ENCODE data around the gene IDI2.

Gene IDI2

DNA sequence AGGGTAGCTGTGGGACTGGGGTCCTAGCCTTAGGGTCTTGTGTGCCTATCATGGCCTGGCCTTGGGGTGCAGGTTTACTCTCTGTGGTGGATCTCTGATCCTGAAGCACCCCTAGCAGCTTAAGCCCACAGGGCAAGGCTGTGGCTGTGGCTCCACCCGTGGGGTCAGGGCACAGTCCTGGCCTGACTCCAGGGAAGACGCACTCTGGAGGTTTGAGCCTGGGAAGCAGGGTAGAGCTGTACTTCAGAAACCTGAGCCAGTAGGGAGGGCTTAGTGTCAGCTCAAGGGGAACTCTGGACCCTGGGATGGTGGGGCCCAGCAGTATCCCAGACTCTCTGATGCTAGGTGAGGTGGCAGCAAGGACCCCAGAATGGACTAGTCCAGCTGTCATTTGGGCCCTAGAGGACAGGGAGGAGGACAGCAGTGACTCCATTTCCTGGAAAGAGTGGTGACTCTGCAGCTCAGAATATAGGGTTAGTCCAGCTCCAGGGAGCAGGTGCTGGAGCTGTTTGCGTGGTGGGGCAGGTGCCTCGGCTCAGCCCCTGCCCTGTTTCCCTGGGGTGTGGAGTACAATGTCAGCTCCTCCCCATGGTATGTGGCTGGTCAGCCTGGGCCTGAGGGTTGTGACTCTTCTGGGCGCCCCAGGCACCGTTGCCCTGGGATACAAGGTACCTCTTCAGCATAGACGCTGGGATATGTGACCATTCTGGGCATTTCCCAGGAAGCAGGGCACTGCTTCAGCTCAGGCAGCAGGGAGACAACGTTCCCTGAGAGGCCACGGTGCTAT, 21.6 kb downstream of the IDI2 start:
- no peak for DNase-seq

DNA sequence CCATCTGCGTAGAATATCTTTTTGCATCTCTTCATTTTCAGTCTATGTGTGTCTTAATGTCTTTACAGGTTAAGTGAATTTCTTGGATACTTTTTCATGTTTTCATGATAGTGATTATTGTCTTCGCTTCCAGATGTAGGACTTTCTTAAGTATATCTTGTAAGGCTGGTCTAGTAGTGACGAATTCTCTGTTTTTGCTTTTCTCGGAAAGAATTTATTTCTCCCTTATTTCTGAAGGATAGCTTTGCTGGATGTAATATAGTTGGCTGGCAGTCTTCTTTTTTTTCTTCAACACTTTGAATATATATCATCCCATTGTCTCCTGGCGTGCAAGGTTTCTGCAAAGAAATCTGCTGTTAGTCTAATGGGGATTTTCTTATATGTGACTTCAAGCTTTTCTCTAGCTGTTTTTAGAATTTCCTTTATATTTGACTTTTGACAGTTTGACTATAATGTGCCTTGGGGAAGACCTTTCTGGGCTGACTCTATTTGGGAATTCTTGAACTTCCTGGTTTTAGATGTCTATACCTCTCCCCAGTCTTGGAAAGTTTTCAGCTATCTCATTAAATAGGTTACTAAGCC, 23.1 kb downstream of the IDI2 start:
- DNase-seq = no peak

- DNase-seq = no peak
These were observed 28.2 kb downstream of the IDI2 start for GRCh38 chr10:997266-998022.

DNA sequence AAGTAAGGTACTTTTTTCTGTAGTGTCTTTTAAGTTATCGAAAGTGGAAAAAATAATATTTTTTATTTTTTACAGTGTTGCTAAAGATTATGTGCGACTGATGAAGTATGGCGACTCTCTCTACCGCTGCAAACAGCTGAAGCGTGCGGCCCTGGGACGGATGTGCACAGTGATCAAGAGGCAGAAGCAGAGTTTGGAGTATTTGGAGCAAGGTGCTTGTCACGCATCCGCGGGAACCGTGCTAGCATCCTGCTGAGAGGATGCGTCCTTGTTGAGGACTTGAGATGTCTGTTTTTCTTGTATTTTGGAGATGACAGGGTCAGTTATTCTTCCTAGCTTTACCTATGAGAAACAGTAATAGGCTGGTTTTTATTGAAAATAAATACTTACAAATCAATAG, 29.6 kb downstream of the IDI2 start:
- DNase-seq = no peak

GRCh38 chr10:995559-995926, 30.1 kb downstream of the IDI2 start:
- DNase-seq = no peak

- DNase-seq = no peak
These were observed 30.7 kb downstream of the IDI2 start for GRCh38 chr10:994836-995558.

DNA sequence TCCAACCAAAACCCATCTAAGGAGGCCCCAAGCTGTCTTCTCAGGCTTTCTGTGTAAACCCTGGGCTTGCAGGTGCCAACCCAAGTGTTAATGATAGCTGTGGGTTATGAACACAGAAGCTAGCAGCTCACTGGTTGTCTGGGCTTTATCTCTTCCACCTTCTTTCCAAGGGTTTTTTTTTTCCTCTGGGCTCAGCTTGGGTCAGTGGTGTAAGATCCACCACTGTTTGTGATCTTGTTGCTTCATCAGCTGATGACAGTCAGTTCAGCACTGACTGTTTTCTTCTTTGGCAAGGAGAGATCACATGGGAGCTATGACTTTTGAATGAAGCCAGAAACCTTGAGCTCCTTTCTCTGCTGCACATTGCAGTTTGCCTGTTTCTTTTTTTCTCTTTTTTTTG, 32.8 kb downstream of the IDI2 start:
- no peak for DNase-seq

GRCh38 chr10:992467-992866, 33.2 kb downstream of the IDI2 start:
- no peak for DNase-seq

DNA sequence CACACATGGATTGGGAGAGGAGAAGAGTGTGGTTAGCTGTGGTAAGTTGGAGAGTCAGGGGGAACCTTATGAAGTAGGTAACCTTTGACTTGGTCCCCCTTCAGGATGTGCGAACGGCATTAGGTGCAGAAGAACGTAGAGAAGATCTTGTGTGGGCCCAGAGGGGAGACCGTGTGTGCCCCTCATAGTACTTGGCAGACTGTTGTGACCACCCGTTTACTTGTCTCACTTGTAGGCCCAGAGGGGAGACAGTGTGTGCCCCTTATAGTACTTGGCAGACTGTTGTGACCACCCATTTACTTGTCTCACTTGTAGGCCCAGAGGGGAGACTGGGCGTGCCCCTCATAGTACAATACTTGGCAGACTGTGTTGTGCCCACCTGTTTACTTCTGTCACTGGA, 34.9 kb downstream of the IDI2 start:
- no peak for DNase-seq

DNA sequence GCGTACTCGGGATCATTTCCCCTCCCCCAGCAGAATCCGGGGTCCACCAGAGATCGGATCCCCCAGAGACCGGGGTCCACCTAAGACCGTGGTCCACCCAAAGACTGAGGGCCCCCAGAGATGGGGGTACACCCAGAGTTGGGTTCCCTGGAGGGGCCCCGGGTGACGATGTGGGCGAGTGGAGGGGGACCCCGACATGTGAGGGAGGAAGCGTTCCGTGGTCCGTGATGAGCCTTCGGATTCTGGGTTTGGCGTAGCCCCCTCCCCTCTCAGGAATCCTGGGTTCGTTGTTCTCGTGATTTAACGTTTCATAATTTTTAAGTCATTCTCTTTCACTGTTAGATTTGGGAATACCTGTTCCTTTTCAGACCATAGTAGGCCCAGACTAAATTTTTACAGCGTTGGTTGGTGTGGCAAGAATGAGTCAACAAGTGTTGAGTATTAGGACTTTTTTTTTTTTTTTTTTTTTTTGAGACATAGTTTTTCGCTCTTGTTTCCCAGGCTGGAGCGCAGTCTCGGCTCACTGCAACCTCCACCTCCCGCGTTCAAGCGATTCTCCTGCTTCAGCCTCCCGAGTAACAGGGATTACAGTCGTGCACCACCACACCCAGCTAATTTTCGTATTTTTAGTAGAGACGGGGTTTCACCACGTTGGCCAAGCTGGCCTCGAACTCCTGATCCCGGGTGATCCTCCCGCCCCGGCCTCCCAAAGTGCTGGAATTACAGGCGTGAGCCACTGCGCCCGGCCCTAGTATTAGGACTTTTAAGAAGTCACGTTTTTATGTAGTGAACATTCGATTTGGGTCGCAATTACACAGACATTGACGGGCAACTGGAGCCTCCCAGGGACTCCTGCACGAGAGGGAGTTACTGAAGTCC, 36.8 kb downstream of the IDI2 start:
- no peak for DNase-seq

DNA sequence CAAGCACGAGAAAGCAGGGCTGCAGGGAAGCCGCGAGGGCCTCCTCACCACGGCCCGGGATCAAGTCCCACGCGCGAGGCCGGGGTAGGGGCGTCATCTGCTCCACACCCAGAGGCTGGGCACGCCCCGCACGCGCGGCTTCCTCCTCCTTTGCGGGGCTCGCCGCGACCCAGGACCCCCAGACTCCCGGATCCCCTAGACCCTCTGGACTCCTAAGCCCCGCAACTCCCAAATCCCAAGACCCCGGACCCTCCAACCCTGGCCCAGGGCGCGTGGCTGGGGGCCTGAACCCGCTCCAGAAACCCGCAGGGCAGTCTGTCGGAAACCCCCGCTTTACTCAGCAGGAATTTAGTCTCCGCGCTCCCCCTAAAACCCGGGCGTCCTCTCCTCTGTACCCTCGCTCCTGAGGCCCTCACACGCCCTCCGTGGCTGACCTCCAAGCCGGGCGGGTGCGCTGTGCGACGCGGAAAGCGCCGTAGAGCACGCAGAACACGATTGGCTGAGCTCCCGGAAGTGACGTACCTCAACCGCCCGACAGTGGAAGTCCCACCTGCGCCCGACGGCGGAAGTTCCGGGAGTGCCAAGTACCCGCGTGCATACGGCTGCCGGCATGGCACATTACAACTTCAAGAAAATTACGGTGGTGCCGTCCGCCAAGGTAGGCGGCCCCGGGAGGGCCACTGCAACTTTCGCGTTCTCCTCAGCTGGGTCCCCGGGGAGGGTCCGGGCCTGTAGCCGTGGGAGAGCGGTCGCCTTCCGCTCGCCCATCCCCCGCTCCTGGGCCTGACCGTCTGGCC, 37.6 kb downstream of the IDI2 start, which contains the start of gene GTPBP4:
GTPBP4 (plus strand) TSS at position 565 of the 797 bp plus-strand sequence; CDS start at position 611, 46 bp downstream.
- peak; percentile 96 for DNase-seq

DNA sequence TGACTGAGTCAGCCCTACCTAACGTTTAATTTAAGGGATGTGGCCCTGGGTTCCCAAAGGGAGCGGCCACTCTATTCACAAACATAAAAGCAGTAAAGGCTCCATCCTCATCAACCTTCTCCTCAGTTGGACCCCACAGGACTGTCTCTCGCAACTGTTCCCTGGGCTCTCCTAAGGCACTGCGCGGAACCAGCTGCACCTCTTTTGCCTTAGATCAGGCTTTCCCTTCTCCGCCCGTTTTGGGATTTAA, 38.1 kb downstream of the IDI2 start:
- DNase-seq = no peak

DNA sequence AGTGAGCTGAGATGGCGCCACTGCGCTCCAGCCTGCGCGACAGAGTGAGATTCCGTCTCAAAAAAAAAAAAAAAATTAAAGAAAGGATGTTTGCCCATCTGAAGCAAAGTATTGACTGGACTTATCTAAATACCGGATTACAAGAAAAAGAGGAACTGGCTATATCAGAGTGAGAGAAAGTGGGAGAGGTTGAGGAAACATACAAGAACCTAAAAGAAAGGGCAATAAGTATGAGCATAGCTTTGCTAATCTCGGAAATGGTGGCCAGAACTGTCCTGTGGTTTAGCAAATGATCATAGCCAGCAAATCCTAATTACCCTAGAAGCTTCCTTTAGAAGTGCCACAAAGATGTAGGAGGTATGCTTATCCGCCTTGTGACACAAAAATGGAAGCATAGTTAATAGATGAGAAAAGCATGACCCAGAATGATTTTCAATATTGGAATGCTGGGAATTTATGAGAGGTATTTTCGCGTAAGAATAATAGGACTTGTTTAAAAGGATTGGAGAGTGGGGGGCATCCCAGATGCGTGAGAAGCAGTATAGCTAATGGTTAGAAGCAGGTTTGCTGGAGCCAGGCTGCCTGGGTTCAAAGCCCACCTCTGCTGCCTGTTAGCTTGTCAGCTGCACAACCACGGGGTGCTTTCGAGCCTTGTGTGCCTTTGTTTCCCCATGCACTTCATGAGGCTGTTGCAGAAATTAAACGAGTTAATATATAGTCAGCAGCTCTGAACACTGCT, 38.6 kb downstream of the IDI2 start:
- peak; percentile 80 for DNase-seq

DNA sequence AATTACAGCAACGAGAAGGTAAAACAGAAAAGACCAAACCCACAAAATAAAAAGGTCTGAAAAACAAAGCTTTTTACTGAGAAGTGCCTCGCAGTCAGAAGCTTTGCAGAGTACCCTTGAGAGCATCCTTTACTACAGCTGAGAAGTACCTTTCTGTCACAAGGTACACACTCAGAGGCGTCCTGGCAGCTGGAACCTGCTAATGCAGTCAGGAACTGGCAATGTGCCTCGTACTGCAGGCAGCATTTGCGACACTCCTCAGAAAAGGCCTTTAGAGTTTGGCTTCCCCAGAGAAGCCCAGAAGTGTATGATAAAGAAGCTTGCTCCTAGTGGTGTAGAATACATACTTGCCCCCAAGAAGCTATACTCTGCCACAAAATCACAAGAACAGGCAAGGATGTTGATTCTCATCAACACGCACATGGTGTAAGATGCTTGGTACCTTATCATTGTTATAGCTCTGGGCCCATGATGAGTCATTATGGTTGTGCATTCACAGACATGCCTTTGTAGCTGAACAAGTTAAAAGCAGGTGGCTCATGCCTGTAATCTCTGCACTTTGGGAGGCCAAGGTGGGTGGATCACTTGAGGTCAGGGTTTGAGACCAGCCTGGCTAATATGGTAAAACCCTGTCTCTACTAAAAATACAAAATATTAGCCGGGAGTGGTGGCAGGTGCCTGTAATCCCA, 39.4 kb downstream of the IDI2 start:
- no peak for DNase-seq

DNA sequence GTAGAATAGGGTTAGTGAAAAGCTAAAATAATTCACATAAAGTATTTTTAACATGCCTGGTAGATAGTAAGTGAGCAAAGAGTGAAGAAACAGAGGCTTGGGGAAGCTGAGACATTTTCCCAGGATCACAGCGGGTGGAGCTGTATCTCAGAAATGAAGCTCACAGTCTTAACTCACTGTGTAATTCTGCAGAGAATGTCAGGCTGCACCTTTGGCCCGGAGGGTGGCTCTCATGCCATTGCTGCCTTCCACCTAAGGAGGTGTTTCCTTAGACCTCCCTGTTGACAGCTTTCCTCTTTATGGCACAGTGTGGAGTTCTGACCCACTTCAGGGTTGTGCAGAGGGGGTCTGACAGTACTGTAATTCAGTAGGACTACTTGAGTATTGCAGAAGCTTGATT, 40.3 kb downstream of the IDI2 start:
- no peak for DNase-seq

DNA sequence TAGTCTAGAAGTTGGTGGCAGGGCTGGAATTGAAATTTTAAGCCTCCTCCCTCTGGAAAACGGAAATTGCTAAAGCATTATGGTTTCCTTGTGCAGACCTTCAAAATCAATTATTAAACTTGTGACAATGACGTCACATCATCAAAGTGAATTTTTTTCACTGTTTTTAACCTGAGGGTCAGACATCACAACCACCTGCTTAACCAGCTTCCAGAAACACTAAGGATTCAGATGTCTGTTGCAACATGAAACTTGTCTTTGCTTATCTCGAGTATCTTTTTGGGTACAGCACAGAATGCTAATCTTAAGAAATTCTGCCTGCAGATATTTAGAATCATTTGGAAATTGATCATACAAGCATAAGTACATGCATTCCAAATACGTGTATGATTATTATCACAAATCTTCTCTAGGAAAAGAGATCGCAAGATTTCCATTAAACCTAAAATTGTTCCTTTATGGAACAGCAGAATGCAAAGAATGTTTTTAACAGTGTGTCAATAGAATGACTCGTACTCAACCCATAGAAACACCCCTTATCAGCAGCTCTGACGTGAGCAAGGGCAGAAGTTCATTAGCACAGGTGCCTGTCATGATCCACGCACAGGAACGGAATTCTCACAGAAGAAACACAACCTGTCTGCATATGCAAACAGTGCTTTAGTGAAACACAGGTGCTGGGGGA, 41.5 kb downstream of the IDI2 start:
- no peak for DNase-seq

GRCh38 chr10:983401-983800, 42.3 kb downstream of the IDI2 start:
- DNase-seq = no peak

GRCh38 chr10:980468-981093, 45.1 kb downstream of the IDI2 start:
- no peak for DNase-seq

DNA sequence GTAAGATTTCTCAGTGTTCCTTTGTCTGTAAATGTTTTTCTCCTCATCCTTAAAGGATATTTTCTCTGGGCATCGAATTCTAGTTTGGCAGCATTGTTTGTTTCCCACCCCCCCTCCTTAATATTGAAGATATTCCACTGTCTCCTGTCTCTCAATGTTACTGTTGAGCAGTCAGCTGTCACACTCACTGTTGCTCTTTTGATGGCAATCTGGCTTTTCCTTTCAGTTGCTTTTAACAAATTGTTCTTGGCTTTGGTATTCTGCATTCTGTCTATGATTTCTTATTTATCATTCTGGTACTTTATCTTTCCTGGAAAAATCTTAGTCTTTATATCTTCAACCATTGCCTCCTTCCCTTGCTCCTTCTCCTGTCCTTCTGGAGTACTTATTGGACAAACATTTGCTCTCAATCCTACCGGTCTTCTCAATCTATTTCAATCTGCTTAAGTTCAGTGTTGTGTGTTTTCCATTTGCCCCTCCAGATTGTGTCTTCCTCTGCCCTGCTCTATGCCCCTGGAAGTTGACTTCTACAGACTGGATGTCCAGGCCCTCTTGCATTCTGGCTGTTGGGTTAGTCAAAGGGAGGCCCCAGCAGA, 46.7 kb downstream of the IDI2 start:
- no peak for DNase-seq

Data from MV-4-11 (cell line).